Measurements from ENCODE around the gene GPRC5B.
A peak's percentile ranks its signal among the peaks of the same experiment; 100 is the strongest.

GPRC5B gene

GRCh38 chr16:19815418-19815817 lies 69.2 kb downstream of the GPRC5B start:
- no peak overlapping the region for H3K4me3 Mint-ChIP-seq
- H3K27me3 Mint-ChIP-seq (ENCODE audit: low read depth): no peaks in the 10 kb centered on the region
- H3K9me3 Mint-ChIP-seq: peaks cover 9% of the 10 kb centered on the region
- peaks cover 13% of the 10 kb centered on the region for H3K36me3 Mint-ChIP-seq (ENCODE audit: low read depth)
- H3K27ac Mint-ChIP-seq: no peak overlapping the region
- H3K4me1 Mint-ChIP-seq: peaks cover 17% of the 10 kb centered on the region
- no peak for TF ChIP-seq CTCF (IDR thresholded peaks at IDR 0.05; ENCODE audit: unreplicated experiment in 3 of 3)

- no peak overlapping the region for H3K4me3 Mint-ChIP-seq
Measured at GRCh38 chr16:19812986-19813385, 71.7 kb downstream of the GPRC5B start.

GRCh38 chr16:19810817-19811731 lies 73.6 kb downstream of the GPRC5B start:
- TF ChIP-seq CTCF (IDR thresholded peaks at IDR 0.05; ENCODE audit: unreplicated experiment in 3 of 3): no peak
- H3K4me3 Mint-ChIP-seq: no peak overlapping the region
- peaks cover 24% of the 10 kb centered on the region for H3K4me1 Mint-ChIP-seq
- peaks cover 9% of the 10 kb centered on the region for H3K9me3 Mint-ChIP-seq
- H3K27ac Mint-ChIP-seq: peak overlapping the region; percentile 89 to 92 (median 90)
- peaks cover 17% of the 10 kb centered on the region for H3K36me3 Mint-ChIP-seq (ENCODE audit: low read depth)
- no peaks in the 10 kb centered on the region for H3K27me3 Mint-ChIP-seq (ENCODE audit: low read depth)

More at GRCh38 chr16:19812986-19813385, 71.7 kb downstream of the GPRC5B start:
- no peaks in the 10 kb centered on the region for H3K27me3 Mint-ChIP-seq (ENCODE audit: low read depth)
- H3K4me1 Mint-ChIP-seq: peaks cover 28% of the 10 kb centered on the region
- no peak overlapping the region for H3K27ac Mint-ChIP-seq
- no peak for TF ChIP-seq CTCF (IDR thresholded peaks at IDR 0.05; ENCODE audit: unreplicated experiment in 3 of 3)
- peaks cover 9% of the 10 kb centered on the region for H3K9me3 Mint-ChIP-seq
- peaks cover 17% of the 10 kb centered on the region for H3K36me3 Mint-ChIP-seq (ENCODE audit: low read depth)

- Mint-ChIP-seq H3K4me3 (no peak overlapping the region), H3K27me3 (ENCODE audit: low read depth) (no peaks in the 10 kb centered on the region), H3K36me3 (ENCODE audit: low read depth) (peaks cover 30% of the 10 kb centered on the region), H3K27ac (peak overlapping the region; percentile 95 to 98 (median 97)), H3K4me1 (peaks cover 30% of the 10 kb centered on the region), H3K9me3 (peaks cover 20% of the 10 kb centered on the region)
- no peak for TF ChIP-seq CTCF (IDR thresholded peaks at IDR 0.05; ENCODE audit: unreplicated experiment in 3 of 3)
Measured at GRCh38 chr16:19809693-19810092, 75.0 kb downstream of the GPRC5B start.

GRCh38 chr16:19809121-19809635 lies 75.5 kb downstream of the GPRC5B start:
- TF ChIP-seq CTCF (IDR thresholded peaks at IDR 0.05; ENCODE audit: unreplicated experiment in 3 of 3): no peak
- H3K27me3 Mint-ChIP-seq (ENCODE audit: low read depth): no peaks in the 10 kb centered on the region

More at GRCh38 chr16:19809121-19809635, 75.5 kb downstream of the GPRC5B start:
- peaks cover 32% of the 10 kb centered on the region for H3K36me3 Mint-ChIP-seq (ENCODE audit: low read depth)
- peak overlapping the region; percentile 95 to 98 (median 97) for H3K27ac Mint-ChIP-seq
- peaks cover 20% of the 10 kb centered on the region for H3K9me3 Mint-ChIP-seq
- H3K4me1 Mint-ChIP-seq: peaks cover 33% of the 10 kb centered on the region
- no peak overlapping the region for H3K4me3 Mint-ChIP-seq
